GM12801 (cell line): Measurements from ENCODE around the gene VCL.

Experiments
- CTCF ChIP-seq: IDR thresholded peaks from one replicate; pipeline ENCODE4 v1.5.1; 2011; ENCODE audit warnings: control low read depth; ENCODE audit not compliant: insufficient read length; ENCODE audit errors: extremely low read depth

The VCL gene

GRCh38 chr10:74163319-74164068 is 165.6 kb downstream of the VCL start:
- no peak for TF ChIP-seq CTCF

- no peak for TF ChIP-seq CTCF
Measured at GRCh38 chr10:74164716-74165529, 167.0 kb downstream of the VCL start.

GRCh38 chr10:74165530-74165901 is 167.6 kb downstream of the VCL start:
- TF ChIP-seq CTCF = no peak

- no peak for TF ChIP-seq CTCF
Measured at GRCh38 chr10:74167443-74167842, 169.5 kb downstream of the VCL start.
